GM12878 (cell line): ENCODE measurements around the gene MCF2L2. TPM values are rescaled to one million over a fixed set of nuclear protein-coding genes. Genes with fewer than 3 reads are reported as not detected.

Experiments
- BHLHE40 ChIP-seq, 2 experiments: fragments of 450-650 bp in 1 of 2; IDR thresholded peaks; 2 replicates each; pipeline ENCODE4 v1.6.1; 2011 to 2017; ENCODE audit warnings: low read depth in 2 of 2, borderline replicate concordance in 1 of 2, improper control_type of control experiment in 1 of 2, low read length in 1 of 2, mild to moderate bottlenecking in 1 of 2
- E2F8 ChIP-seq: fragments of 450-650 bp; IDR thresholded peaks from 2 replicates; pipeline ENCODE4 v1.6.1; 2018; ENCODE audit warnings: mild to moderate bottlenecking, low read depth, moderate library complexity; ENCODE audit not compliant: partially characterized antibody
- IRF3 ChIP-seq: fragments of 450-650 bp; IDR thresholded peaks from 2 replicates; pipeline ENCODE4 v1.6.1; 2014; ENCODE audit warnings: mild to moderate bottlenecking
- JUND ChIP-seq: IDR thresholded peaks from 2 replicates; pipeline ENCODE4 v1.6.1; 2012; ENCODE audit warnings: low read depth, mild to moderate bottlenecking, low read length, improper control_type of control experiment, moderate library complexity
- KDM1A ChIP-seq: fragments of 200-600 bp; sonication (generic); IDR thresholded peaks from 2 replicates; pipeline ENCODE4 v1.6.1; 2016; ENCODE audit warnings: borderline replicate concordance
- NFXL1 ChIP-seq: fragments of 450-650 bp; IDR thresholded peaks from 2 replicates; pipeline ENCODE4 v1.6.1; 2017; ENCODE audit warnings: antibody characterized with exemption, mild to moderate bottlenecking, borderline replicate concordance
- RAD21 ChIP-seq: IDR thresholded peaks from 2 replicates; pipeline ENCODE4 v1.6.1; 2011; ENCODE audit warnings: mild to moderate bottlenecking, low read depth, low read length, moderate library complexity; ENCODE audit not compliant: insufficient read depth
- RAD51 ChIP-seq: fragments of 450-650 bp; IDR thresholded peaks from 2 replicates; pipeline ENCODE4 v1.6.1; 2016; ENCODE audit warnings: moderate library complexity, mild to moderate bottlenecking, inconsistent platforms
- RELB ChIP-seq: fragments of 450-650 bp; IDR thresholded peaks from 2 replicates; pipeline ENCODE4 v1.6.1; 2017; ENCODE audit warnings: low read depth, mild to moderate bottlenecking, moderate library complexity
- ZNF687 ChIP-seq: fragments of 450-650 bp; IDR thresholded peaks from 2 replicates; pipeline ENCODE4 v1.6.1; 2017; ENCODE audit warnings: mild to moderate bottlenecking, moderate library complexity
- polyA plus RNA-seq, 11 experiments: library from polyadenylated mRNA; depleted of rRNA in 4 of 11; unstranded in 6 of 11; stranded (reverse) in 5 of 11; fragments of >200 nt; fragmentation: Nextera tagmentation in 4 of 11; fragmentation: Illumina TruSeq in 1 of 11; extraction: Ambion mirVana in 4 of 11; extraction: Trizol in 1 of 11; gene quantifications; 1 replicate in 1 of 11; 2 replicates in 10 of 11; pipeline versions ENCODE4 v1.2.1 to v1.2.3, GENCODE V29; 2011 to 2016; ENCODE audit warnings: inconsistent platforms in 2 of 11, missing spikeins in 2 of 11, low read depth in 1 of 11
- total RNA-seq, 4 experiments: library from RNA; depleted of rRNA in 3 of 4; stranded (reverse); fragments of >200 nt in 3 of 4; fragmentation: Illumina TruSeq in 1 of 4; extraction: Trizol in 1 of 4; gene quantifications; 2 replicates each; pipeline versions ENCODE4 v1.2.1 to v1.2.3, GENCODE V29; 2013 to 2021

Gene MCF2L2
- total and polyA plus RNA-seq, 10 of the 15 experiments (the other 5 are each of a cell fraction or from before 2014, with no cell fraction given): 0.37 to 2.8 (median 1.4) TPM

GRCh38 chr3:183444748-183445147 is 16.3 kb upstream of the MCF2L2 start (continued):
- TF ChIP-seq E2F8 (no peak), RAD51 (no peak), NFXL1 (no peak), JUND (no peak), IRF3 (no peak), ZNF687 (no peak), KDM1A (no peak), RAD21 (no peak), BHLHE40 (IDR thresholded peaks at IDR 0.05; ENCODE audit: borderline replicate concordance in 1 of 2, low read depth in 2 of 2, low read length in 1 of 2) (no peak), RELB (no peak)
